GM12872 (cell line): ENCODE measurements around the gene CTPS1.
A peak's percentile ranks its signal among the peaks of the same experiment; 100 is the strongest.

ENCODE experiments used
- CTCF ChIP-seq: IDR thresholded peaks from 3 replicates; pipeline ENCODE4 v1.5.1; 2011; ENCODE audit warnings: low read depth, mild to moderate bottlenecking, low read length, moderate library complexity; ENCODE audit not compliant: insufficient read depth

Gene CTPS1

GRCh38 chr1:41003640-41004220 lies 24.2 kb downstream of the CTPS1 start:
- peak; percentile 74 for TF ChIP-seq CTCF

DNA sequence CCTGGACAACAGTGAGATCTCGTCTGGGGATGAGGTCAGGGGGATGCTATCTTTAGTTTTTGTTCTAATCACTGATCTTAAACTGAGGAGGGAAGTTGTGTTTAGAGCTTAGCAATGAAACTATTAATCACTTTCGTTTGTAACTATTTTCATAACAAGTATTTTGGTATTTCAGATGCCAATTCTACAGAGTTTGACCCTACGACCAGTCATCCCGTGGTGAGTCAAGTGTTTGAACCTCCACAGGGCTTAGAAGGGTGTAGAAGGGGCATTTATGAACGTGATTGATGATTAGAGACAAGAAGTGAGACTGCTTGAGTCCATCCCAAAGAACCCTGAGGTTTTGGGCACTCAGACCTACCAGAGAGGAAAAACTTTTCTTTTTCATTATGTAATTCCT lies 26.4 kb downstream of the CTPS1 start:
- no peak for TF ChIP-seq CTCF

GRCh38 chr1:41006942-41007865 lies 27.7 kb downstream of the CTPS1 start:
- TF ChIP-seq CTCF: no peak

DNA sequence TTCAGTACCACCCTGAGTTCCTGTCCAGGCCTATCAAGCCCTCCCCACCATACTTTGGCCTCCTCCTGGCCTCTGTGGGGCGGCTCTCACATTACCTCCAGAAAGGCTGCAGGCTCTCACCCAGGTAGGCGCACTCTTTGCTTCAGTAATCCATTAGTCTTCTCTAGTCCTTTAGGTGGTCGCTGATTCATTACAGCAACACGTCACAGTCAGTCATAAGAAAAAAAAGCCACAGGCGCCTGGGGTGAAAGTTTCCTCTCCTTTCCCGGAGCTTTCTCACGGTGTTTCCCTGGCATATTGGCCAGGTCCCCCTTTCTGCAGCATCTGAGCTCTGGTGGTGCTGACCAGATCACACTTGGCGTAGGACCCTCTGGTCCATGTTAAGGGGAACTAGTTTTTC lies 30.0 kb downstream of the CTPS1 start:
- TF ChIP-seq CTCF: no peak

GRCh38 chr1:41010345-41010744 lies 30.8 kb downstream of the CTPS1 start:
- TF ChIP-seq CTCF: no peak

- no peak for TF ChIP-seq CTCF
Observed at GRCh38 chr1:41013024-41013423, 33.5 kb downstream of the CTPS1 start.

GRCh38 chr1:41013796-41014195 lies 34.3 kb downstream of the CTPS1 start:
- no peak for TF ChIP-seq CTCF
